DOHH2 (cell line): ENCODE measurements around the gene POM121L2.

Experiments used
- CTCF ChIP-seq: fragments of 200-600 bp; sonication (generic); IDR thresholded peaks from one replicate; pipeline ENCODE4 v1.5.1; 2014; ENCODE audit warnings: antibody characterized with exemption, mild to moderate bottlenecking, low read depth, low read length; ENCODE audit not compliant: poor library complexity, severe bottlenecking
- EZH2phosphoT487 ChIP-seq: fragments of 200-600 bp; sonication (generic); IDR thresholded peaks from 2 replicates; pipeline ENCODE4 v1.6.1; 2017; ENCODE audit warnings: borderline replicate concordance, mild to moderate bottlenecking, antibody characterized with exemption, low read length, moderate library complexity, mixed read lengths

DNA sequence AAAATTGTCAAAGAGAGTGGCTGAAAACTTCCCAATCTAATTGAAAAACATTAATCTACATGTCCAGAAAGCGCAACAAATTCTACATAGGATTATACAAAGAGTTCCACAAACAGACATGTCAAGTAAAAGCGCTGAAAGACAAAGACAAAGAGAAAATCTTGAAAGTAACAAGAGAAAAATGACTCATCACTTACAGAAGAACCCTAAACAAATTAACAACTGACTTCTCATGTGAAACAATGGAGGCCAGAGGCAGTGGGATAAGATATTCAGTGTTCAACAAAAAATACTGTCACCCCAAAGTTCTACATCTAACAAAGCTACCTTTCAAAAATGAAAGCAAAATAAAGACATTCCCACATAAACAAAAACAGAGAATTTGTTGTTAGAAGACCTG, 2.0 kb upstream of the POM121L2 start:
- TF ChIP-seq CTCF (no peak), EZH2phosphoT487 (no peak)
